Measurements from ENCODE around the gene ESYT3. TPM values are rescaled to one million over a fixed set of nuclear protein-coding genes. Genes with fewer than 3 reads are reported as not detected.

Gene ESYT3
- total RNA-seq, 1 donor from 2014 or later: 66.4 TPM

GRCh38 chr3:138405001-138405400, 29.4 kb upstream of the ESYT3 start:
- Histone ChIP-seq H3K27ac (no peak overlapping the region), H3K36me3 (peaks cover 37% of the 10 kb centered on the region), H3K4me1 (no peaks in the 10 kb centered on the region), H3K27me3 (no peaks in the 10 kb centered on the region), H3K9me3 (no peaks in the 10 kb centered on the region), H3K4me3 (no peak overlapping the region)
- no peak for TF ChIP-seq CTCF (IDR thresholded peaks at IDR 0.05)
- ATAC-seq (no peak), DNase-seq (no peak)
- intact Hi-C loops (cut with DNase I): no loop called here

GRCh38 chr3:138405486-138405885, 28.9 kb upstream of the ESYT3 start:
- Histone ChIP-seq H3K36me3 (peaks cover 34% of the 10 kb centered on the region), H3K4me1 (no peaks in the 10 kb centered on the region), H3K27me3 (no peaks in the 10 kb centered on the region), H3K27ac (no peak overlapping the region), H3K4me3 (no peak overlapping the region), H3K9me3 (no peaks in the 10 kb centered on the region)
- intact Hi-C loops (cut with DNase I): no loop called here
- no peak for TF ChIP-seq CTCF (IDR thresholded peaks at IDR 0.05)
- ATAC-seq: no peak
- DNase-seq: no peak

- Histone ChIP-seq H3K4me1 (no peaks in the 10 kb centered on the region), H3K27me3 (no peaks in the 10 kb centered on the region), H3K36me3 (peaks cover 26% of the 10 kb centered on the region), H3K4me3 (no peak overlapping the region), H3K9me3 (no peaks in the 10 kb centered on the region), H3K27ac (no peak overlapping the region)
- intact Hi-C loops (cut with DNase I): no loop called here
- no peak for DNase-seq
- ATAC-seq: no peak
- no peak for TF ChIP-seq CTCF (IDR thresholded peaks at IDR 0.05)
These were observed 27.8 kb upstream of the ESYT3 start for GRCh38 chr3:138406606-138407005.

- DNase-seq: no peak
- no peaks in the 10 kb centered on the region for H3K27me3 ChIP-seq
- peaks cover 22% of the 10 kb centered on the region for H3K36me3 ChIP-seq
- no peak overlapping the region for H3K4me3 ChIP-seq
- no peaks in the 10 kb centered on the region for H3K9me3 ChIP-seq
- intact Hi-C loops (cut with DNase I): no loop called here
- ATAC-seq: no peak
- TF ChIP-seq CTCF (IDR thresholded peaks at IDR 0.05): no peak
- H3K4me1 ChIP-seq: no peaks in the 10 kb centered on the region
- H3K27ac ChIP-seq: no peak overlapping the region
These were observed 27.0 kb upstream of the ESYT3 start for GRCh38 chr3:138407236-138407907.

- ATAC-seq: no peak
- Histone ChIP-seq H3K36me3 (peaks cover 11% of the 10 kb centered on the region), H3K27me3 (no peaks in the 10 kb centered on the region), H3K9me3 (no peaks in the 10 kb centered on the region), H3K4me3 (no peak overlapping the region), H3K4me1 (no peaks in the 10 kb centered on the region), H3K27ac (no peak overlapping the region)
- TF ChIP-seq CTCF (IDR thresholded peaks at IDR 0.05): no peak
- no peak for DNase-seq
- intact Hi-C loops (cut with DNase I): no loop called here
These were observed 25.5 kb upstream of the ESYT3 start for GRCh38 chr3:138408751-138409570.
